NCI-H2107 (cell line): ENCODE results near the gene ODAPH.

Experiments
- DNase-seq: peaks from one replicate; lab custom pipeline; 2025; lab: John Stamatoyannopoulos, UW

ODAPH gene

GRCh38 chr4:75544870-75545269 lies 11.0 kb upstream of the ODAPH start:
- DNase-seq, result no peak

GRCh38 chr4:75545526-75545925 lies 10.3 kb upstream of the ODAPH start:
- DNase-seq, result no peak

DNA sequence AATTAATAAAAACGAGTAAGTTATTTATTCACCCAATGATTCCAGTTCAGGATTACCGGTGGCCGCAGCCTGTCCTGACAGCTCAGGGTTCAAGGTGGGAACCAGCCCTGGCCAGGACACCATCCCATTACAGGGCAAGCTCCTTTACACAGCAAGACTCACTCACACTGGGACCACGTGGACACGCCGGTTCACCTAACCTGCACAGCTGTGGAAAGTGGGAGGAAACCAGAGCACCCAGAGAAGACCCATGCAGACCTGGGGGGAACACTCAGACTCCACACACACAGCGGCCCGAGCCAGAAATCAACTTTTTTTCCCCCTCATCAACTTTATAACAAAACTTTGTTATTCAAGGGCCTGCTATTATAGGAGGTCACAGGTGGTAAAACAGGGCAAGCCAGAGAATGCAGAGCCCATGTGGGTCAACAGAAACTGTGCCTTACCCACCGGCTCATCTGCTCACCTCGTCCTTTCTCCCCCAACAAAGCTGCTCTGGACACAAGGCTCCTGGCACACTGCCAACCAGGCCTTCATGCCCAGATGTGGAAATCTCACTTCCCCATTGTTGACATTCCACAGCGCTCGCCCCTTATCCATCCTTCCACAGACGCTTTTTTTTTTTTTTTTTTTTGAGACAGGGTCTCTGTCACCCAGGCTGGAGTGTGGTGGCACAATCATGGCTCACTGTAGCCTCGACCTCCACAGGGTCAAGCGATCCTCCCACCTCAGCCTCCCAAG lies 8.0 kb upstream of the ODAPH start:
- no peak for DNase-seq

DNA sequence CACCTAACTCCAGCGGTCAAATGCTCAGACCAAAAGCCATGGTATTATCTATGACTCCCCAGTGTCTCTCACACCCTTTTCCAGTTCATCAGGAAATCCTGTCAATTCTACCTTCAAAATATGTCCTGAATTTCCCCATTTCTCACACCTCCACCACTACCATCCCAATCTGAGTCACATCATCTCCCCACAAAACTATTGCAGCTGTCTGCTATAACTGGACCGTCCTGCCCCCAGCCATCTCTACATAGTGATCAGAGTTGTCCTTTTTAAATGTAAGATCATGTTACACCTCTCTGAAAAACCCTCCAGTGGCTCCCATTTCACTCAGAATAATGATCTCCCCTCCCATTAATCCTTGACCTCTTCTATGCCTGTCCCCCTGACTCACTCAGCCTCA lies 6.8 kb upstream of the ODAPH start:
- no peak for DNase-seq

- DNase-seq, result no peak
Measured at GRCh38 chr4:75552452-75552851, 3.4 kb upstream of the ODAPH start.

DNA sequence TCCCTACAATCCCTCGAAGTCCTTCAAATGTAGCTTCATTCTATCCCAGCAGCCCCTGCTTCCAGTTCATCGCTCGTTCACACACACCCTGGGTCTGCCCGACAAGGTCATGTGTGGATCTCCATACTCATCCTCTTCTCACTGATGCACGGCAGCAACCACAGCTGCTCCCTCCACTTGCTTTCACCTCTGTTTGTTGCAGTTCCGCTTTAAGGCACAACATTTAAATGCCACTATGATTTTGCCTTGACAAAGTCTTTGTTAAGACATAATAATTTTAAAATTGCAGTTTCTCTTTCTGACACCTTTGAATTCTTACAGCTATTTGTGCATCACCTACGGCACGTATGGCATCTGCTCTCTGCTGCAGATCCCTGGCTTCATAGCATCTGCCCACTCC lies 1.8 kb downstream of the ODAPH start:
- DNase-seq, result no peak

DNA sequence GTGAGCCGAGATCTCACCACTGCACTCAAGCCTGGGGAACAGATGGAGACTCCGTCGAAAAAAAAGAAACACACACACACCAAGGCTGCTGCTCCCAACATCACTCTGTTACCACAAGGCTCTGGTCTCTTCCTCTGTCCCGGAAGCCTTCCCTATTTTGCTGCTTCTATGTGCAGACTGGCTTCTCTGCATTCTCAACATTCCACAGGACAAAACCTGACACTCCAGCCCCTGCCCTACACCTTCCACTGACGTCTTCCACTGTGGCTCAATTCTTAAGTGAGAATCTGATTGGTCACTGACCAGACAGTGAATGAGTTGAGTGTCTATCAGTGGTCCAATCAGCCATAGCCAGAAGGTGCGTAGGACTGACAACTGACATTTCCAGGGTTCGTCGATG lies 5.9 kb downstream of the ODAPH start:
- DNase-seq, result no peak

DNA sequence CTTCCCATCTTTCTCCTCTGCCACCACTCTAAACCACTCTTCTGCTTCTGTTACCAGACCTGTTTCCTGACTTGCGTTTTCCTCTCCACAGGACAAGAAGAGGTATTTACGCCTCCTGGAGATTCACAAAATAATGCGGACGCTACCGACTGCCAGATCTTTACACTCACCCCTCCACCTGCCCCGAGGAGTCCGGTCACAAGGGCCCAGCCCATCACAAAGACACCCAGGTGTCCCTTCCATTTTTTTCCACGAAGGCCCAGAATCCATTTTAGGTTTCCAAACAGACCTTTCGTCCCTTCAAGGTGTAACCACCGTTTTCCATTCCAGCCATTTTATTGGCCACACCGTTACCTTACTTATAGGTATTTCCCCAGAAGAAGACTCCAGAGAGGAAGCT lies 8.2 kb downstream of the ODAPH start:
- no peak for DNase-seq

DNA sequence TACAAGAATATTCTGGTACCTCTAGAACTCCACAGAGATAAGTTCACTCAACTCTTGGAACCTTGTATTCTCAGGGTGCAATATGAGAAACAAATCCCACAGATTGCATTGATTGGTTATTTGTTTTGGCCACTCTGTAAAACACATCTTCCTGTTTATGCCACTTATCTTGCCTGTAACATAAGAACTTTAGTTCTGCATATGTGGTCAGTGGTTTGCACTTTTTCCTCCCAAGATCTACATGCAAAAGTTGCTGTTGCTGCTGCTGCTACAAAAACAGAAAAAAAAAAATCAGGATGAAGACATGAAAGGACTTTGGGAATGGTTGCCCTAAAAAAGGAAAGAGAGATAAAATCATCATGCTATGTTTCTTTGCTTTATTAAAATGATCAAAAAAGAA lies 9.6 kb downstream of the ODAPH start:
- DNase-seq, result no peak

DNA sequence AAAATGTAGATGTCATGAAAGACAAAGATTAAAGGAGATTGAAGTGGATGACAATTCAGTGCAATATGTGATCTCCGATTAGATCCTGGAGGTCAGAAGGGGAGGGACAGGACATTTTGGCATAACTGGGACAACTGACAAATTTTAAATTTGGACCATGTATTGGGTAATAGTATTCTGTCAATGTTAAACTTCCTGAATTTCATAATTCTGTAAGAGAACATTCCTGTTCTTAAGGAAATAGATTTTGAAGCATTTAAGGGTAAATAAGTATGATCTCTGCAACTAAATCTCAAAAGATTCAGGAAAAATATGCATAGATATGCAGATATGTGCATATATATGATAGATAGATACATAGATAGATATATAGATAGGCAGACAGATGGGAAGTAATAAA lies 11.0 kb downstream of the ODAPH start:
- DNase-seq, result no peak

DNA sequence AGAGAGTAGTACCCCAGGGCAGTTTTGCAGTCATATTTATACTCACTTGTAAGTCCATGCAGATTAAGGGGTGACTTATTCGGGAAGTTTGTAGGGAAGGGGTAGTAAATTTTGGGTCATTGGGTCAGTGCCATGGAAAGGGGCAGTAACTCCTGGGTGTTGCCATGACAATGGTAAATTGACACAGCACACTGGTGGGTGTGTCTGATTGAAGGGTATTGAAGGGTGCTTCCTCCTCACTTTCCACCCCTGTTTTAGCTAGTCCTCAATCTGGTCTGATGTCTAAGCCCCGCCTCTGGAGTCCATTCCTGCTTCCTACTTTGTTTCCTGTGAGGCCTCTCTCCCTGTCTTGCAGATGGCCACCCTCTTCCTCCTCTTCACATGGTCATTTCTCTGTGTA lies 11.9 kb downstream of the ODAPH start:
- no peak for DNase-seq

- no peak for DNase-seq
Measured at GRCh38 chr4:75584067-75584466, 28.2 kb downstream of the ODAPH start.

- no peak for DNase-seq
Measured at GRCh38 chr4:75593393-75593792, 37.5 kb downstream of the ODAPH start.

GRCh38 chr4:75596061-75596460 lies 40.2 kb downstream of the ODAPH start:
- DNase-seq, result no peak

DNA sequence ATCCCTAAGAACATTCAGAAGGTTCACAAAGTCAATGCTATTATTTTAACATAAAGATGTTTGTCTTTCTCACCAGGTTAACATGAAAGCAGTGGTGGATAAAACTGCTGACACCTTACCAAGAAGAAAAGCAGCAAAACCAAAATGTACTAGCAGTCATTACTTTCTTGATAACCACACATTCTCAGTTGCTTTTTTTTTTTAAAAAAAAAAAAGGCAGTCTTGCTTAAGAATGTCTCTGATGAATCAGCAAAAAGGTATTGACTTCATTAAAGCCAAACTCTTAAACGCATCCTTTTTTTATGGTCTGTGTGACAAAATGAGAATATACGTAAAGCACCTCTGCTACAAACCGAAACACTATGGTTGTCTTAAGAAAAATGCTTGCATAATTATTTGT lies 42.5 kb downstream of the ODAPH start:
- no peak for DNase-seq

GRCh38 chr4:75599647-75600046 lies 43.8 kb downstream of the ODAPH start:
- DNase-seq, result no peak

- no peak for DNase-seq
Measured at GRCh38 chr4:75605928-75606327, 50.1 kb downstream of the ODAPH start.

DNA sequence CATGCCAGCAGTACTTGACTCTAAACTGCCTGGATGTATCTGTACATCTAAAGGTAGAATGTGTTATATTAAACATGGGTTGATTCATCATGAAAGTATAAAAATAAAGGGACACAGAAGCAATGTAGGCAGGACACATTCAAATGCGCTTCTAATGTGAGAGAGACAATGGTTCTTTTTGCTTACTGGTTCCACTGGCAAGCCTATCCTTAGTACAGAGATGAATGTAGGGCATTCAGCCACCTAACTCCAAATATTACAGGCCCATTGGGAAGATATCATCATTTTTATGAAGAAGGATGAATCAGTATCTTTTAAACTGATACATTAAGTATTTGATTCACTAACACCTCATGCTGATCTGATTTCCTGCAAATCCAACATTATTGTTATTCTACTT lies 56.4 kb downstream of the ODAPH start:
- DNase-seq, result no peak
